Measurements from ENCODE around the gene PBX2.

The PBX2 gene

DNA sequence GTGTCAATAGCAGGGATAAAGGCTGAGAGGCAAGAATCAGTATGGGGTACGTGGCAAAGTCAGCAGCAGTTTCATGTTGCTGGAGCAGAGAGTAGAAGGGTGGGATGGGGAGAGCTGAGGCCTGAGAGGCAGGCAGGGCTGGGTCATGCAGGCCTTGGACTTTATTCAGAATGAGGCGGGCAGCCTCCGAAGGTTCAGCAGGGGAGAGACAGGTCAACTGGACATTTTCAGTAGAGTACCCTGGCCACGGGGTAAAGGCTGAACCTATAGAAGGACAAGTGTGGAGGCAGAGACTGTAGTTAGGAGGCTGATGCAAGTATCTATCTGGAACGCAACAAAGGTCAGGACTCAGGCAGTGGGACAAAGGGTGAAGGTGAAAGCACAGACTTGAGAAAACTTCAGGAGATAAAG, 20.2 kb upstream of the PBX2 start:
- no peak for TF ChIP-seq EZH2phosphoT487 (IDR thresholded peaks at IDR 0.05; ENCODE audit: low read length)
- no peak for TF ChIP-seq EZH2 (optimal IDR thresholded peaks at IDR 0.05; ENCODE audit: low read depth, low read length)
- no peak for TF ChIP-seq CTCF (IDR thresholded peaks at IDR 0.05; ENCODE audit: low read length)
- H3K79me2 ChIP-seq (ENCODE audit: low read length) = no peaks in the 10 kb centered on the region
- no peaks in the 10 kb centered on the region for H4K20me1 ChIP-seq (ENCODE audit: insufficient read depth, low read length)
- H3K4me2 ChIP-seq (ENCODE audit: low read depth, low read length) = no peak overlapping the region
- no peaks in the 10 kb centered on the region for H3K9me3 ChIP-seq (replicated peaks; ENCODE audit: insufficient read depth, low read length)
- no peak overlapping the region for H3K27ac ChIP-seq (ENCODE audit: low read length)
- H3K4me1 ChIP-seq (ENCODE audit: low read length) = no peaks in the 10 kb centered on the region
- H3K27me3 ChIP-seq (replicated peaks; ENCODE audit: insufficient read depth, low read length) = peaks cover 11% of the 10 kb centered on the region; the same call in 1 of the 2 replicates
- no peaks in the 10 kb centered on the region for H3K9me2 ChIP-seq (replicated peaks; ENCODE audit: insufficient read depth, low read length)
- H2AFZ ChIP-seq (ENCODE audit: low read length) = no peak overlapping the region
- no peaks in the 10 kb centered on the region for H3K36me3 ChIP-seq (replicated peaks; ENCODE audit: insufficient read depth, low read length)
- no peak overlapping the region for H3K9ac ChIP-seq (ENCODE audit: low read length)
- H3K4me3 ChIP-seq (ENCODE audit: low read length) = no peak overlapping the region
- DNase-seq = no peak
- no peaks in the 10 kb centered on the region for H3F3A ChIP-seq (ENCODE audit: insufficient read depth, low read length)

DNA sequence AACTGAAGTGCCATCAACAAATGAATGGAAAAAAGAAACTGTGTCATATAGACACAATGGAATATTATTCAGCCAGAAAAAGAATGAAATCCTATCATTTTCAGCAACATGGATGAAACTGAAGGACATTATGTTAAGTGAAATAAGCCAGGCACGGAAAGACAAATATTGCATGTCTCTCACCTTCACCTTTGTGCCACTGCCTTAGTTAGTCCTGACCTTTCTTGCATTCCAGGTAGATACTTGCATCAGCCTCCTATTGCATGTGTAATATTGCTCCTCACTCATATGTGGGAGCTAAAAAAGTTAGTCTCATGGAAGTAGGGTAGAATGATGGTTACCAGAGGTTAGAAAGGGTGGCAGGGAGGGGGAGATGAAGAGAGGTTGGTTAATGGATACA, 19.0 kb upstream of the PBX2 start:
- no peaks in the 10 kb centered on the region for H3K9me3 ChIP-seq (replicated peaks; ENCODE audit: insufficient read depth, low read length)
- H3K9me2 ChIP-seq (replicated peaks; ENCODE audit: insufficient read depth, low read length) = no peaks in the 10 kb centered on the region
- H2AFZ ChIP-seq (ENCODE audit: low read length) = no peak overlapping the region
- no peak overlapping the region for H3K9ac ChIP-seq (ENCODE audit: low read length)
- H3K27me3 ChIP-seq (replicated peaks; ENCODE audit: insufficient read depth, low read length) = peaks cover 15% of the 10 kb centered on the region; the same call in 1 of the 2 replicates
- no peak for DNase-seq
- H3K4me3 ChIP-seq (ENCODE audit: low read length) = no peak overlapping the region
- H3K79me2 ChIP-seq (ENCODE audit: low read length) = no peaks in the 10 kb centered on the region
- H3K4me2 ChIP-seq (ENCODE audit: low read depth, low read length) = no peak overlapping the region
- no peak overlapping the region for H3K27ac ChIP-seq (ENCODE audit: low read length)
- no peaks in the 10 kb centered on the region for H3K4me1 ChIP-seq (ENCODE audit: low read length)
- H3K36me3 ChIP-seq (replicated peaks; ENCODE audit: insufficient read depth, low read length) = no peaks in the 10 kb centered on the region
- no peaks in the 10 kb centered on the region for H4K20me1 ChIP-seq (ENCODE audit: insufficient read depth, low read length)
- TF ChIP-seq CTCF (IDR thresholded peaks at IDR 0.05; ENCODE audit: low read length) = no peak
- TF ChIP-seq EZH2phosphoT487 (IDR thresholded peaks at IDR 0.05; ENCODE audit: low read length) = no peak
- no peak for TF ChIP-seq EZH2 (optimal IDR thresholded peaks at IDR 0.05; ENCODE audit: low read depth, low read length)
- no peaks in the 10 kb centered on the region for H3F3A ChIP-seq (ENCODE audit: insufficient read depth, low read length)

DNA sequence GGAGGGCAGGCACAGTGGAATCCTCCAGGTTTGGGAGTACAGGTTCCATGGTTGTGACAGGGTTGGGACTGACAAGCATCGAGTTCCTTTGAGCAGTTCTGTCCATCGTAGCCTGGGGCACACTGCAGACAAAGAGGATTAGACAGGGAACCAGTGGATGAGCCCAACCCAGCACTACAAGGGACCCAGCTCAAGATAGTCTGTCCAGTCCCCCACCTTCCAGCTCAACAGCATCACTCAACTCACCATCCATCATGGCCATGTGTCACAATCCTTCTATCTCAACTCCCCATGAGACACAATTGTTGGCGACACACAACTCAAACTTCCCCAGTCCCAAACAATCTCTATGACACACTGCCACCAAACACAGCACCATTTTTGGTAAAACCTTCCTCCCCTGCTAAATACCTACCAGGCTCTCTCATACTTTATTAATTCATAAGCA, 14.3 kb upstream of the PBX2 start:
- Histone ChIP-seq H3K9ac (ENCODE audit: low read length) (no peak overlapping the region), H3K4me3 (ENCODE audit: low read length) (no peak overlapping the region), H3K27me3 (replicated peaks; ENCODE audit: insufficient read depth, low read length) (peaks cover 31% of the 10 kb centered on the region), H3K27ac (ENCODE audit: low read length) (no peak overlapping the region), H3K4me2 (ENCODE audit: low read depth, low read length) (no peak overlapping the region), H3K4me1 (ENCODE audit: low read length) (no peaks in the 10 kb centered on the region), H4K20me1 (ENCODE audit: insufficient read depth, low read length) (no peaks in the 10 kb centered on the region), H3K9me2 (replicated peaks; ENCODE audit: insufficient read depth, low read length) (no peaks in the 10 kb centered on the region), H3F3A (ENCODE audit: insufficient read depth, low read length) (no peaks in the 10 kb centered on the region), H3K36me3 (replicated peaks; ENCODE audit: insufficient read depth, low read length) (no peaks in the 10 kb centered on the region), H2AFZ (ENCODE audit: low read length) (no peak overlapping the region), H3K9me3 (replicated peaks; ENCODE audit: insufficient read depth, low read length) (no peaks in the 10 kb centered on the region), H3K79me2 (ENCODE audit: low read length) (no peaks in the 10 kb centered on the region)
- TF ChIP-seq EZH2phosphoT487 (IDR thresholded peaks at IDR 0.05; ENCODE audit: low read length) = no peak
- TF ChIP-seq EZH2 (optimal IDR thresholded peaks at IDR 0.05; ENCODE audit: low read depth, low read length) = no peak
- no peak for TF ChIP-seq CTCF (IDR thresholded peaks at IDR 0.05; ENCODE audit: low read length)
- DNase-seq = no peak

All from MM.1S (cell line).